Activated T-helper 1 cell treated with anti-CD3 and anti-CD28 coated beads, Interleukin-12 subunit alpha, Interleukin-12 subunit beta, Interleukin-2, Interleukin-4 antibody, amounts not matched to agents 30 ng/mL and 10 ng/mL and 1 ng/mL, durations not matched to agents 14 hours and 24 hours and 36 hours (primary cell): Measurements from ENCODE around the gene EPHB2. TPM values are rescaled to one million over a fixed set of nuclear protein-coding genes. Genes with fewer than 3 reads are reported as not detected.
"Not testable (repeated sequence)": the region's sequence is repeated elsewhere in the genome, so short reads cannot be mapped to it uniquely, and the experiment has no call there.

ENCODE experiments used
- DNase-seq: peaks from one replicate; pipeline ENCODE4 v3.0.0; 2021; ENCODE audit warnings: low spot score
- H3K27ac Mint-ChIP-seq: one replicate; pipeline ENCODE4 v1.8.0; 2021; ENCODE audit warnings: mild to moderate bottlenecking, mixed read lengths
- H3K27me3 Mint-ChIP-seq: one replicate; pipeline ENCODE4 v1.8.0; 2022; ENCODE audit warnings: mild to moderate bottlenecking, moderate library complexity, mixed read lengths; ENCODE audit not compliant: insufficient read depth
- H3K36me3 Mint-ChIP-seq: one replicate; pipeline ENCODE4 v1.8.0; 2021; ENCODE audit warnings: low read depth, mixed read lengths
- H3K4me1 Mint-ChIP-seq: one replicate; pipeline ENCODE4 v1.8.0; 2021; ENCODE audit warnings: low read depth, mixed read lengths
- H3K4me3 Mint-ChIP-seq: one replicate; pipeline ENCODE4 v1.8.0; 2021; ENCODE audit warnings: mild to moderate bottlenecking, moderate library complexity, mixed read lengths
- H3K9me3 Mint-ChIP-seq: one replicate; pipeline ENCODE4 v1.8.0; 2021; ENCODE audit warnings: mixed read lengths
- intact Hi-C: fragments of 100-400 bp; cut with micrococcal nuclease; formaldehyde crosslinking; loops from one replicate; pipeline ENCODE4 v1.15.1; 2024
- total RNA-seq: library from RNA; stranded (reverse); gene quantifications from 2 replicates; pipeline ENCODE4 v1.2.3, GENCODE V29; 2022

Gene EPHB2
- total RNA-seq, 1 donor from 2014 or later = not detected

DNA sequence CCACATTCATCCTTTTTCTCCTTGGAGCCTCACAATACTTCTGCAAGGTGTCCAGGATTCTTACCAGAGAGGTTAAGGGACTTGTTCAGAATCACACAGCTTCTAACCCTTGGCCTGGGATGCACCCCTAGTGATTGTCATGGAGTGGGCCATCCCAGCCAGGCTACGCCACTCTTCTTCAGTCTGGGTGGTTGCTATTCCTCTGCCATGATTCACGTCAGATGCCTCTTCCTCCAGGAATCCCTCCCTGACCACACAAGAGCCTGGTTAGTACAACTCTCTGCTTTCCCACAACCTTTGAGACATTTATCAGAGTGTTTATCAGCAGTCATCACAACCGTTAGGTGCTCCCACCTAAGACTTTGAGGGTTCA is 121.8 kb downstream of the EPHB2 start:
- no peak overlapping the region for H3K27ac Mint-ChIP-seq
- DNase-seq = no peak
- no peaks in the 10 kb centered on the region for H3K36me3 Mint-ChIP-seq
- no peaks in the 10 kb centered on the region for H3K9me3 Mint-ChIP-seq
- no peaks in the 10 kb centered on the region for H3K4me1 Mint-ChIP-seq
- intact Hi-C loops = no loop called here
- H3K27me3 Mint-ChIP-seq = peaks cover 11% of the 10 kb centered on the region
- no peak overlapping the region for H3K4me3 Mint-ChIP-seq

- intact Hi-C loops = no loop called here
- Mint-ChIP-seq H3K27me3 (peaks cover 11% of the 10 kb centered on the region), H3K4me1 (no peaks in the 10 kb centered on the region), H3K4me3 (no peak overlapping the region), H3K27ac (no peak overlapping the region), H3K9me3 (no peaks in the 10 kb centered on the region), H3K36me3 (no peaks in the 10 kb centered on the region)
- no peak for DNase-seq
Observed at GRCh38 chr1:22833699-22834098, 123.1 kb downstream of the EPHB2 start.

DNA sequence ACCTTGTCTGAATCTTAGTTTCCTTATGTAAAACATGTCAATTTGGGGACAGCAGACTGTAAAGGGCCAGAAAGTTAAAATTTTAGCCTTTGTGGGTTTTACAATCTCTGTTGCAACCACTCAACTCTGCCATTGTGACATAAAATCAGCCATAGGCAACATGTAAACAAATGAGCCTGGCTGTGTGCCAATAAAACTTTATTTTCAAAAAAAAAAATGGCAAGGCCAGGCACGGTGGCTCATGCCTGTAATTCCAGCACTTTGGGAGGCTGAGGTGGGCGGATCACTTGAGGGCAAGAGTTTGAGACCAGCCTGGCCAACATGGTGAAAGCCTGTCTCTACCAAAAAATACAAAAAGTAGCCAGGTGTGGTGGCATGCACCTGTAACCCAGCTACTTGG is 123.8 kb downstream of the EPHB2 start:
- H3K27me3 Mint-ChIP-seq = peaks cover 13% of the 10 kb centered on the region
- H3K4me1 Mint-ChIP-seq, H3K4me3 Mint-ChIP-seq, intact Hi-C loops, H3K36me3 Mint-ChIP-seq, H3K9me3 Mint-ChIP-seq, DNase-seq, H3K27ac Mint-ChIP-seq: not testable (repeated sequence)

DNA sequence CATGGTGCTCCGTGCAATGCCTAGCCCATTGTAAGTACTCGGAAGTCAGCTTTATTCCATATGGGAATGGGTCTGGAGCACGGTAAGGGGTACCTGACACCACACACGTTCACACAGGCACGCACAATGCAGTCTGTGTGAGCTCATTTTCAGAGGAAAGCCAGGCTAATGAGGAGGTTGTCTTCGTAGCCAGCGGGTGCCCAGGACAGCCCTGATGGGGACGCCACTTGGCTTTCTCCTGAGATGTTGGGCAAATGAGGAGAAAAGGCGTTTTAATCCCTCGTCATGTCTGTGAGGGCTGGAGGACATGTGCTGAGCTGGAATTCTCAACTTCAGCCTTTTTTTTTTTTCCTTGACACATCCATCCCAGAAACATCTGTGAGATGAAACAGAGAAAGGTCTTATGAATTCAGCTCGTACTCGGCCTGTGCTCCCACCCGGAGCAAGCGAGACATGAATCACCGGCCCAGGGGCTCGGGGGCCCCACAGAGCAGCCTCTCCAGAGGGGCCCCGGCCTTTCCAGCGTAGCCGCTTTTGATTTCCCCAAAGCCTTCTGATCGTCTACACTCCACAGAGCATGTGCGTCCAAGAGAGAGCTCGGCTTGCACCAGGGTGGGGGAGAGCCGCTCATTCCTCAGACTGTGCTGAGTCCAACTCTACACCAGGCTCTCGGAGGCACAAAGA is 125.1 kb downstream of the EPHB2 start:
- H3K36me3 Mint-ChIP-seq = no peaks in the 10 kb centered on the region
- no peaks in the 10 kb centered on the region for H3K4me1 Mint-ChIP-seq
- H3K4me3 Mint-ChIP-seq = no peak overlapping the region
- no peak overlapping the region for H3K27ac Mint-ChIP-seq
- intact Hi-C loops = no loop called here
- H3K9me3 Mint-ChIP-seq = no peaks in the 10 kb centered on the region
- DNase-seq = no peak
- peaks cover 14% of the 10 kb centered on the region for H3K27me3 Mint-ChIP-seq

DNA sequence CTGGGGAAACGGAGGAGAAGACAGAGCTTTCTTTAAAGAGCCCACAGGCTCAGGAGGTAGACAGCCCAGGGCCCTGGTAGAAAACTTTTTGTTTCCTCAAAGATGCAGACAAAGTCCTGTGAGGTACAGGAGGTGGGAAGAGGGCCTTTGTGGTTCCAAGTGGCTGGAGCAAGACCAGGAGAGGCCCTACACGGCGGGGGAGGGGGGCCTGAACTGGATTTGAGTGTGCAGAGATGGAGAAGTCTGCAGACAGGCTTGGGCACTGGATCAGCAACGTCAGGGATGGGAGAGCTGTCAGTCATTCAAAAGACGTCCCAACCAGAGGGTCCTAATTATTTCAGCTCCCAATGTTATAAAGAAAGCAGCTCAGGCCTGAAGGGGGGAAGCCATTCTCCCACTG is 126.2 kb downstream of the EPHB2 start:
- peaks cover 14% of the 10 kb centered on the region for H3K27me3 Mint-ChIP-seq
- no peaks in the 10 kb centered on the region for H3K4me1 Mint-ChIP-seq
- no peaks in the 10 kb centered on the region for H3K9me3 Mint-ChIP-seq
- no peak overlapping the region for H3K4me3 Mint-ChIP-seq
- DNase-seq = no peak
- no peaks in the 10 kb centered on the region for H3K36me3 Mint-ChIP-seq
- no peak overlapping the region for H3K27ac Mint-ChIP-seq
- intact Hi-C loops = no loop called here

GRCh38 chr1:22837332-22837731 is 126.7 kb downstream of the EPHB2 start:
- DNase-seq = no peak
- Mint-ChIP-seq H3K27ac (no peak overlapping the region), H3K9me3 (no peaks in the 10 kb centered on the region), H3K36me3 (no peaks in the 10 kb centered on the region), H3K27me3 (peaks cover 16% of the 10 kb centered on the region), H3K4me3 (no peak overlapping the region), H3K4me1 (no peaks in the 10 kb centered on the region)
- intact Hi-C loops = no loop called here

DNA sequence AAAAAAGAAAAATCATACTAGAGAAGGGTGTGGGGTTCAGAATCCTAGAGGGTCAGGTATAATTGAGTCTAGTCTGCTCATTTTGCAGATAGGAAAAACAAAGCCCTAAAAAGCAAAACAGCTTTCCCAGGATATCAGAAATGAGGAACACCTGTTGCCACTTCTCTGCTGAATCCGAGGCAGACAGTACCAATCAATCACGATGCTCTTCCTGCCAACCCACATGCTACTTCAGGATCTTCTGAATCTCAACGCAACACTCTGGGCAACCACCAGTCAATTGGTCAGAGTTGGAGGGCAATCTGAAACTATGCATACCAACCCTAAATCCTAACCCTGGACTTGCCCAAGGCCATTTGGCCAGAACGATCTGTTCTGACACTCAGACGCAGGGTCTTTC is 128.3 kb downstream of the EPHB2 start:
- no peak for DNase-seq
- H3K27ac Mint-ChIP-seq = no peak overlapping the region
- H3K36me3 Mint-ChIP-seq = no peaks in the 10 kb centered on the region
- peaks cover 11% of the 10 kb centered on the region for H3K27me3 Mint-ChIP-seq
- H3K4me3 Mint-ChIP-seq = no peak overlapping the region
- H3K4me1 Mint-ChIP-seq = no peaks in the 10 kb centered on the region
- intact Hi-C loops = no loop called here
- no peaks in the 10 kb centered on the region for H3K9me3 Mint-ChIP-seq

DNA sequence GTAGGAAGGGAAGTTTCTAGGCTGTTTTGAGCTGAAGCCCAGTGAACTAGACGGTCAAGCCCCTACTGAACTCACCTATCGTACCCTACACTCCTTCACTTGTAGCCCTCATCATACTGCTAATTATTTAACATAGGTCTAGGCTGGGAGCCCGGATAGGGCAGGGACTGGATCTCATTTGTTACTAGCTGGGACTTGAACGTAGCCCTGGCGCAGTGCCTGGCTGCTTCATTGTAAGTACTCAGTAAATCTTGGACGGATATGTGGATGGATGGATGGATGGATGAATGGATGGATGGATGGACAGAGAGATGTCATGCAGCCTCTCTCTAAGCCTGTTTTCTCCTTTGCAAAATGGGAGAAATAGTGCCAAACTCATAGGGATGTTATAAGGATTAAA is 129.2 kb downstream of the EPHB2 start:
- no peak for DNase-seq
- Mint-ChIP-seq H3K4me3 (no peak overlapping the region), H3K27ac (no peak overlapping the region), H3K9me3 (no peaks in the 10 kb centered on the region), H3K36me3 (no peaks in the 10 kb centered on the region), H3K27me3 (peaks cover 11% of the 10 kb centered on the region), H3K4me1 (no peaks in the 10 kb centered on the region)
- intact Hi-C loops = no loop called here

GRCh38 chr1:22841142-22841541 is 130.5 kb downstream of the EPHB2 start:
- H3K9me3 Mint-ChIP-seq = no peaks in the 10 kb centered on the region
- H3K36me3 Mint-ChIP-seq = no peaks in the 10 kb centered on the region
- no peak overlapping the region for H3K27ac Mint-ChIP-seq
- intact Hi-C loops = no loop called here
- no peak overlapping the region for H3K4me3 Mint-ChIP-seq
- no peaks in the 10 kb centered on the region for H3K4me1 Mint-ChIP-seq
- DNase-seq = no peak
- peaks cover 11% of the 10 kb centered on the region for H3K27me3 Mint-ChIP-seq

DNA sequence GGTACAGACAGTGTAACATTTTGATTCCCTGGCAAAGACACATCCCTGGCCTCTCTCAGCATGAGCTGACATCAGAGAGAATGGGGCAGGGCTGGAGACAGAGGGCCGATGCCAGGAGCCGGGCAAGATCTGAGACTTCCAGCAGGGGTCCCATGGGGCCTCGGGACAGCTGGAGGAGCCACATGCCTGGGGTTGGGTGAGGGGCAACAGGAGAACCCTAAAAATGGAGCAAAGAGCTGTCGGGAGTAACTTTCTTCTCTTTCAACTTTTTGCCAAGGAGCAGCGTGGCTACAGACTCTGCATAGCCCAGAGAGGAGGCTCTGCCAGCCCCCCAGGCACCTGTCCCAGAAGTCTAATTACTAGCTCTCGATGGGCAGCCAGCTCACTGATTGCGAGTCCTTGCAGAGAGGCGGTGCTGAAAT is 131.2 kb downstream of the EPHB2 start:
- Mint-ChIP-seq H3K4me3 (no peak overlapping the region), H3K27me3 (peaks cover 11% of the 10 kb centered on the region), H3K9me3 (no peaks in the 10 kb centered on the region), H3K27ac (no peak overlapping the region), H3K4me1 (no peaks in the 10 kb centered on the region), H3K36me3 (no peaks in the 10 kb centered on the region)
- intact Hi-C loops = no loop called here
- DNase-seq = no peak

DNA sequence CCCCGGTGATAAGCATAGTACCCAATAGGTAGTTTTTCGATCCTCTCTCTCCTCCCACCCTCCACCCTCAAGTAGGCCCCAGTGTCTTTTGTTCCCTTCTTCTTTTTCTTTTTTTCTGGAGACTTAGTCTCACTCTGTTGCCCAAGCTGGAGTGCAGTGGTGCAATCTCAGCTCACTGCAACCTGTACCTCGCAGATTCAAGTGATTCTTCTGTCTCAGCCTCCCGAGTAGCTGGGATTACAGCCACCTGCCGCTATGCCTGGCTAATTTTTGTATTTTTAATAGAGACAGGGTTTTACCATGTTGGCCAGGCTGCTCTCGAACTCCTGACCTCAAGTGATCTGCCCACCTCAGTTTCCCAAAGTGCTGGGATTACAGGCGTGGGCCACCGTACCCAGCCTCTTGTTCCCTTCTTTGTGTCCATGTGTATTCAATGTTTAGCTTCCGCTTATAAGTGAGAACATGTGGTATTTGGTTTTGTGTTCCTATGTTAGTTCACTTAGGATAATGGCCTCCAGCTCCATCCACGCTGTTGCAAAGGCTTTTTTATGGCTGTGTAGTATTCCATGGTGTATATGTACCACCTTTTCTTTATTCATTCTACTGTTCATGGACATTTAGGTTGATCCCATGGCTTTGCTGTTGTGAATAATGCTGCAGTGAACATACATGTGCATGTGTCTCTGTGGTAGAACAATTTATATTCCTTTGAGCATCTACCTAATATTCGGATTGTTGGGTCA is 133.0 kb downstream of the EPHB2 start:
- H3K27ac Mint-ChIP-seq, DNase-seq, H3K4me3 Mint-ChIP-seq, H3K9me3 Mint-ChIP-seq, H3K27me3 Mint-ChIP-seq, H3K4me1 Mint-ChIP-seq, intact Hi-C loops, H3K36me3 Mint-ChIP-seq: not testable (repeated sequence)

GRCh38 chr1:22844621-22845020 is 134.0 kb downstream of the EPHB2 start:
- H3K27ac Mint-ChIP-seq = no peak overlapping the region
- intact Hi-C loops = no loop called here
- peaks cover 11% of the 10 kb centered on the region for H3K27me3 Mint-ChIP-seq
- no peaks in the 10 kb centered on the region for H3K4me1 Mint-ChIP-seq
- DNase-seq = no peak
- no peak overlapping the region for H3K4me3 Mint-ChIP-seq
- no peaks in the 10 kb centered on the region for H3K36me3 Mint-ChIP-seq
- H3K9me3 Mint-ChIP-seq = no peaks in the 10 kb centered on the region

GRCh38 chr1:22845398-22845935 is 134.8 kb downstream of the EPHB2 start:
- no peaks in the 10 kb centered on the region for H3K36me3 Mint-ChIP-seq
- H3K4me3 Mint-ChIP-seq = no peak overlapping the region
- no peaks in the 10 kb centered on the region for H3K4me1 Mint-ChIP-seq
- no peak for DNase-seq
- peaks cover 10% of the 10 kb centered on the region for H3K27me3 Mint-ChIP-seq
- H3K27ac Mint-ChIP-seq = no peak overlapping the region
- intact Hi-C loops = no loop called here
- H3K9me3 Mint-ChIP-seq = no peaks in the 10 kb centered on the region
